GM10847 (cell line): ENCODE results near the gene FMNL3.
A peak's percentile ranks its signal among the peaks of the same experiment; 100 is the strongest.

Experiments used
- POLR2A ChIP-seq: IDR thresholded peaks from 2 replicates; pipeline ENCODE4 v1.6.1; 2011; ENCODE audit not compliant: insufficient read length; ENCODE audit errors: extremely low read depth

FMNL3 gene

GRCh38 chr12:49631336-49631907, 75.8 kb downstream of the FMNL3 start:
- TF ChIP-seq POLR2A: no peak

DNA sequence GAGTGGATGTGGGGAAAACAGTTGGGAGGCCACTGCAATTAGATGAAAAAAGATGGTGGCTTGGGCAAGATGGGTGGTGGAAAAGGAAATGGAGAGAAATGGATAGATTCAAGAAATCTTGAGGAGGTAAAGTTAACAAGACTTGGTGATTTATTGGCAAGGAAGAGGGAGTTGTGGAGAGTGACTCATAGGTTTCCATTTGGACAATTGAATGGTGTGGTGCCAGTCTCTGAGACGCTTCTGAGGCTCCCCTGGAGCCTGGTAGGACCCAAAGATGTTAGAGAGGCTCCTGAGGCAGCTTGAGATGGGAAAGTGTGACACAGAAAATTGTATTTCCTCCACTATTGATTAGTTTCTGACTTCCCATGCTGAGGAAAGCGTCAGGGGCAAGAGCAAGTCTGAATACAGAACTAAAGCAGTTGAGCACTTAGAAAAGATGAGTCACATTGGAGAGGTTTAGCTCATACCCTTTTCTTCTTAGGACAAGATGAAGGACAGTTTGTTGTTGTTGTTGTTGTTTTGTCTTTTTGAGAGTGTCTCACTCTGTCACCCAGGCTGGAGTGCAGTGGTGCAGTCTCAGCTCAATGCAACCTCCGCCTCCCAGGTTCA, 79.3 kb downstream of the FMNL3 start:
- TF ChIP-seq POLR2A: no peak

GRCh38 chr12:49626836-49627235, 80.4 kb downstream of the FMNL3 start:
- no peak for TF ChIP-seq POLR2A

DNA sequence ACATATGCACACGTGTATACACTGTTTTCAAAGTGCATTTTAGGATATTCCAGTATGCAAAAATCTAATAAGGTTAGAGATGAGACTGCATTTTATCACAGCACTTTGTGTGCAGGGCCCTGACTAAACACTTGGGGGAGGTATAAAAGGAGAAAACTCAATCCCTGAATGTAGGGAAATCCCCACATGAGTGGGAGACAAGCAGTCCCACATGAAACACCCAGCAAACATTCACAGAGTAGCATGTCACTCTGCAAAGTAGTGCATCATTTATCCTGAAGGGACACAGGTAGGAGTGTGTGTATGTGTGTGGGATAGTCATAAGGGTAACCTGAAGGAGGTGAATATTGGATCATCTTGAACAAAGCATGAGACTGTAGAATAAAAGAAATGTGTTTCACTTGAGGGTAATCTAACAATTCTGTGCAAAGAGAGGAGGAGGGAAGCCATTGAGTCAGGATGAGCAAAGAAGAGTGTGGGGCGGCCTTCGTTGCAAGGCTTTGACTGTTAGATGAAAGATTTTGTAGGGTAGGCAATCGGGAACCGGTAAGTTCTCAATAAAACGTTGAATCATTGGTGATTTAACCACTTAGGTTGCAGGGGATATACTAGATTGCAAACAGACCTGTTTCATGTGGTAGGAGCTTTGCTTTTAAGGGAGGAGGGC, 80.9 kb downstream of the FMNL3 start:
- no peak for TF ChIP-seq POLR2A

DNA sequence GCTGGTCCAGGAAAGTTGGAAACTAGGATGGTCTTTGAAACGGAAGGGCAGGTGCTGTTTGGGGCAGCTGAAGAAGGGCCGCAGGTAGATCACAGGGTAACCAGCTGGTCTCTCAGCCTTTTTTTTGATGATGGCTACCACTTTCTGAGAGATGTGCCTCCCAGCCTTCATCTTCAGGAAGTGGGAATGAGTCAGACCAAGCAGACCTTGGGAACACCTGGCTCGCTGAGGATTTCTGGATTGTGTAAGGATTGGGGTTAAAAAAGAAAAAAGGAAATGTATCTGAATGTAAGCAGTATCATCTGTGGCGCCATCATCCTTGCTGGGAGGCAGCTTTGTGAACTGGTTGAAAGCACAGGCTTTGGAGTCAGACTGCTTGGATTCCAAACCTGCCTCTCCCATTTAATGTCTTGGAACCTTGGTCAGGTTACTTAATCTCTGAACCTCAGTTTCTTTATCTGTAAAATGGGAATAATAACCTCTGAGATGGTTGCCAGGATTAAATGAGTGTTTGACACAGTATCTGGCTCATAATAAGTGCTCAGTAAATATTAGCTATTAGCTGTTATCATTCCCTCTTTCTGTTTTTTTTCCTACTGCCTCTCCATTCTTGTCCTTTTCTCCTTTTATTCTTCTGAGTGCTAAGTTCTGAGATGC, 82.2 kb downstream of the FMNL3 start:
- no peak for TF ChIP-seq POLR2A

- TF ChIP-seq POLR2A: peak; percentile 88
Observed at GRCh38 chr12:49623142-49623904, 83.9 kb downstream of the FMNL3 start, which contains the start of gene PRPF40B. PRPF40B (plus strand) TSS chr12:49623561; CDS start chr12:49623591, 30 bp downstream.

DNA sequence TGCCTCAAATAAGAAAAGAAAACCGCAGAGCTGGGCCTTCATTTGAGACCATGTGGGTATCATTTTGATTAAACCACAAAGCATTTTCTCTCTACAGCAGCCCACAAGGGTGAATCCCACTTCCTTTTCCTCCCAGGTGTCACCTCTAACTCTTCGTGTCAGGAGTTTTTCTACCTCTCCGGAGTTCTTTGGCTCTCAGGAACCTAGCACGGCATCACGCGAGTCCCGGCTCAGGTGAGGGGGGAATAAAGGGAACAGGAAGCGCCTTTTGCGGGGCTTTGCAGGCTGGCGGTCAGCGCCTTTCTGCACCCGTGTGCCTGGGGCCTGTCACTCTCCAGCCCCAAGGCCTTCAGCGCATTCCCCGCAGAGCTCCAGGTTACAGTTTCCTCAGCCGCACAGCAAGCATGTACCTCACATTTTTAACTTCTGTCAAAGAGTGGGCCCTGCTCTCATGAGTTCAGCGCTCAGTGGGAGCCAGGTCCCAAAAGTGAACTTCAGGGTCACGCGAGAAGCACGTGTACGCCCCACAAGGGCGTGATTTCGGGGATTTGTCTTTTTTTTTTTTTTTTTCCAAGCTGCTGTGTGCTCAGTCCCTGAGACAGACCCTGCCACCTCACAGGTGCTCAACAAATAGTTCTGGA, 84.6 kb downstream of the FMNL3 start:
- no peak for TF ChIP-seq POLR2A

DNA sequence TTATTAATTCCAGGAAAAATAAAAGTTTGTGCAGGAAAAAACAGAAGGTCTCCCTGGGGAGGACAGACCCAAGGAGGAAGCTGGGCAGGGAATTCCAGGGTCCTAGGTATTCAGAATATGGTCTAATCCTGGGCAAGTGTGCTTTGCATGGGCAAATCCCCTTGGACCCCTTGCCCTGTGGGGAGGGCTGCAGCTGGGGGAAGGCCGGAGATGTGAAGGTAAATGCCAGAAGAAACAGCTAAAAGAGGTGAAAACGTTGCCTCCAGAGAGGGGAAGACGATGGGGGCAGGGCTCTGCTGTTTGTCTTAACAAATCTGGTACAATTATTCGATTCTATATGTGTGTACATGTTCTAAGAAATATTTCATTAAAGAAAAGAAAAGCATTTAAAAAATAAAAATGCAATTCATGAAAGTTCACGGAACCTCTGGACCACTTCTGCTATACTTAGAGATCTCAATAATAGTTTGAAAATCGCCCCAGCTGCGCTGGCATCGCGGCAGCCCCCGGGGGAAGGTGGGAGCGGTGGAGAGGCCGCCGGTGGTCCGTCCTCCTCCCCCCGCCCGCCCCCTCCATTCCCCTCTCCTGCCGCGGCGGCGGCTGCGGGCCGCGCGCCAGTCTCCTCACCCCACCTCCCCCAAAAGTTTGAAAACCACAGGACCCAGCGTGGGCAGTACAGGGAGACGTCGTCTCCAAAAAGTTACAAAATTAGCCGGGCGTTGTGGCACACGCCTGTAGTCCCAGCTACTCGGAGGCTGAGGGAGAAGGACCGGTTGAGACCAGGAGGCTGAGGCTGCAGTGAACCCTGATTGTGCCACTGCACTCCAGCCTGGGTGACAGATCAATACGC, 85.3 kb downstream of the FMNL3 start:
- no peak for TF ChIP-seq POLR2A

DNA sequence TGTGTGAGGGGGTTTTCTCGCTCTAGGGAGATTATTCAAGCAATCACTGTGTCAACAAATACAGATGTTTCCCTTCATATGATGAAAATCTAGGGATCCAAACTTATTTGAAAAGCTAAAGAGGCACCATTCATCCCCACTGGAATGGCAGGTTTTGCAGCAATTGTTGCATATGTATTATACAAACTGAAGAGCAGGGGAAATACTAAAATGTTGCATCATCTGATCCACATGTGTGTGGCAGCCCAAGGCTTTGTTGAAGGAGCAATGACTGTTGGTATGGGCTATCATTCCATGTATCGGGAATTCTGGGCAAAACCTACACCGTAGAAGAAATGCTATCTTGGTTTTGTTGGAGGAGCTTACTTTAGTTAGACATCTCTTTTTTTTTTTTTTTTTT, 87.9 kb downstream of the FMNL3 start:
- TF ChIP-seq POLR2A: no peak

DNA sequence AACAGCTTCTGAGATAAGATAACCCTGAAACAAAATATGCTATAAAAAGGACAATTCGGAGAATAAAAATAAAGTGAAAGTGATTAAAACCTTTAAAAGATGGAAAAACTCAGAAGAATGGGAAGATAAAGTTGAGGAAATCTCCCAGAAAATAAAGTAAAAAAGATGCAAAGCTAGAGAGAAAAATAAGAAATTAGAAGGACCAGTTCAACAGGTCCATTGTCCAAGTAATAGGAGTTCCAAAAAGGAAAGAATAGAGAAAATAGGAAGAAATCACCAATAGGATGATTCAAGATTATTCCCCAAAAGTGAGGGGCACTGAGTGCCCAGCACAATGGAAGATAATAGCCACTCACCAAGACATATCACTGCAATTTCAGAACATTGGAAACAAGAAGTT, 88.6 kb downstream of the FMNL3 start:
- no peak for TF ChIP-seq POLR2A

DNA sequence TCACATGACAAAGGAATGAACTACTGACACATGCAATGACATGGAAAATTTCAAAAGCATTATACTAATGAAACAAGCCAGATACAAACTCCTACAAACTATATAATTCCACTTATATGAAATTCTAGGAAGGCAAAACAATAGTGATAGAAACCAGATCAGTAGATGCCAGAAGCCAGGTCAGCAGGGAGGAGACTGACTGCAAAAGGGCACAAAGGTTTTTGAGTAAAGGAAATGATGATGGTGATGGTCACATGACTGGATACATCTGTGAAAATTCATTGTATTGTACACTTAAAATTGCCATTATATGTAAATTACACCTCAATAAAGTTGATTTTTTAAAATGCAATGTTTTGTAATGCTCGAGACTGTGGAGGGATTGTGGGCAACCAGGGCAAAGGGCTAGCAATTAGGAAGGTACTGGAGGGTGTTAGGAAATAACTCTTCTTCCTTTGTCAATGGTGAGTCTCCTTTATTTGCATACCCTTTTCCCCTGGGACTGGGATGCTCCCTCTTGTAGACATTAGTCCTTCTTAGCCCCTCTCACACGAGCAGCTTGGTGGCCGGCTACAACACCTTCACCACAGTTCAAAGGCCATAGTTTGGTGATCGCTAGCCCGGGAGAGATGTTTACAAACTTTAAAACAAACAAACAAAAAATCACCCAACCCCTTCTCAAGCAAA, 90.5 kb downstream of the FMNL3 start:
- no peak for TF ChIP-seq POLR2A

GRCh38 chr12:49615725-49616124, 91.5 kb downstream of the FMNL3 start:
- TF ChIP-seq POLR2A: no peak

DNA sequence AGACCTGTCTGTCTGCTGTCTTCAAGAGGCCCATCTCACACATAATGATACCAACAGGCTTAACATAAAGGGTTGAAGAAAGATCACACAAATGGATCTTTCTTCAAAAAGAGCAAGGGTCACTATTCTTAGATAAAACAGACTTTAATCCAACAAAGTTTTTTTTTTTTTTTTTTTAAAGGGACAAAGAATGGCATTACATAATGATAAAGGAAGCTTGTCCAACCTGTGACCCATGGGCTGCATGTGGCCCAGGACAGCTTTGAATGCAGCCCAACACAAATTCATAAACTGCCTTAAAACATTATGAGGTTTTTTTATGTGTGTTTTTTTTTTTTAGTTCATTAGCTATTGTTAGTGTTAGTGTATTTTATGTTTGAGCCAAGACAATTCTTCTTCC, 95.0 kb downstream of the FMNL3 start:
- no peak for TF ChIP-seq POLR2A

GRCh38 chr12:49609875-49610154, 97.4 kb downstream of the FMNL3 start:
- TF ChIP-seq POLR2A: no peak
